Astrocyte of the hippocampus (primary cell): ENCODE data around the gene KRTAP4-5.
A peak's percentile ranks its signal among the peaks of the same experiment; 100 is the strongest.
"Not testable (repeated sequence)": the region's sequence is repeated elsewhere in the genome, so short reads cannot be mapped to it uniquely, and the experiment has no call there.

Experiments used
- DNase-seq: peaks from one replicate; pipeline ENCODE4 v3.0.0; 2011; ENCODE audit warnings: low read depth, low spot score

The KRTAP4-5 gene

DNA sequence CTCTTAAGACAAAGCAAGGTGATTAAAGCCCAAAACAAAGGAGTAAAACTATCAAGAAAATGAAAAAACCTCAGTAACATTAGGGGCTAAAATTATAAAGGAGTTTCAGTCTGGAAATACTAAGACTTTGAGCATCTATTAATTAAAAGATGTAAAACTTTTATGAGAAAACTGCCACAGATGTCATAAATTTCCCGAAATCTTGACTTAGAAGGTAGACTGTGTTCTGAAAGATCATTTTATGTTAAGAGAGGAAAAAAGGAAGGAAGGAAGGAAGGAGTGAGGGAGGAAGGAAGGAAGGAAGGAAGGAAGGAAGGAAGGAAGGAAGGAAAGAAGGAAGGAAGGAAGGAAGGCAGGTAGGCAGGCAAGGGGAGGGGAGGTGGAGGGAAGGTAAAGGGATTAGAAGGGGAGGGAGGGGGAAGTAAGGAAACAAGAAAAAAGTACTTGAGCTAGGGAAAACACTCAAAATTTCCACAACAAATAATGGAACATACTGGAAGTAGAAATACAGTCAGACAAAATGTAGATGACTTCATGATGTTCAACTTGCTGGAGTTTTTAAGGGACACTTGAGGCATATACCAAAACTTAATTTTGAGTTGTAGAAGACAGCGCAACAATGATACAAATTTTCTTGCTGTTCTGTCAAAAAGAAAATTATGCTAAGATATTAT is 2.0 kb downstream of the KRTAP4-5 start:
- DNase-seq = no peak

DNA sequence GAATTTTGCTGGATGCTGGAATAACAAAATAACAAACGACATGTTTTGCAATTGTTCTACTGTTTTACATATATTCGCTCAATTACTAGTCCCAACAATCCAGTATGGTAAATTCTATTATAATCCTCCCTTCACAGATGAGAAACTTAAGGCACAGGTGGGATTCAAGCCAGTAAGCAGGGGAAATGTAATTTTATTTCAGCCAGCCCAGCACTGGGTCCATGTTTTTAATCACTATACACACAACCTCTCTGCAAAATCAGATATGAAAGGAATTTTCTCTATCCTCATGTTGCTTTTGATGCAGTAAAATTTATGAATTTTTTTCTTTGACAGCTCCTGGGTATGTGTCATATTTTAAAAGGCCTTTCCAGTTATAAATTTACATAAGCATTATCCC is 4.4 kb downstream of the KRTAP4-5 start:
- DNase-seq = no peak

GRCh38 chr17:41144846-41145245 is 4.8 kb downstream of the KRTAP4-5 start:
- no peak for DNase-seq

DNA sequence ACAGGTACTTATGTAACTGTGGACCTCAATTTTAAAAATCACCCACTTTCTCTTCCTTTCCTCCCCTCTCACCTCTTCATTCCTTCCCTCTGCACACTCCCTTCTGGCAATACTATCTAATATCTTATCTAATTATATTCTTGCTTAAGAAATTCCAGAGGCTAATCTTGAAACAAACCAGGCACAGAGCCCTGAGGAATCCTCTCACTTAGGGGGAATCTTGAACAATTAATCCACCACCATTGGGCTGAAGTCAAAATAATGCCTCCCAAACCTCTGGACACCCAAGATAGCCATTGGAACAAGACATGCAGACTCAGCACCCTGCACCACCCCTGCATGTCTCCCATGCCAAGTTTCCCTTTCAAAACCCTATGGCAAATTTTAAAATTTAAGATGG is 8.3 kb downstream of the KRTAP4-5 start:
- no peak for DNase-seq

GRCh38 chr17:41140360-41141131 is 9.1 kb downstream of the KRTAP4-5 start, which contains the start of gene KRTAP4-6:
KRTAP4-6 (minus strand) TSS chr17:41140544; CDS start chr17:41140487, 57 bp downstream.
- DNase-seq = peak; percentile 44

DNA sequence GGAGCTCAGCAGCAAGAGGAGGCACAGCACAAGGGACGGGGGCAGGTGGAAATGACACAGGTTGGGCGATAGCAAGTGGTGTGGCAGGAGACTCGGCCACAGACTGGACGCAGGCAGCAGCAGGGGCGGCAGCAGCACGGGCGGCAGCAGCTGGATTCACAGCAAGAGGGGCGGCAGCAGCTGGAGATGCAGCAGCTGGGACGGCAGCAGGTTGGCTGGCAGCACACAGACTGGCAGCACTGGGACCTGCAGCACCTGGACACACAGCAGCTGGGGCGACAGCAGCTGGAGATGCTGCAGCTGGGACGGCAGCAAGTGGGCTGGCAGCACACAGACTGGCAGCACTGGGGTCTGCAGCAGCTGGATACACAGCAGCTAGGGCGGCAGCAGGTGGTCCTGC is 9.8 kb downstream of the KRTAP4-5 start:
- not testable (repeated sequence) for DNase-seq

DNA sequence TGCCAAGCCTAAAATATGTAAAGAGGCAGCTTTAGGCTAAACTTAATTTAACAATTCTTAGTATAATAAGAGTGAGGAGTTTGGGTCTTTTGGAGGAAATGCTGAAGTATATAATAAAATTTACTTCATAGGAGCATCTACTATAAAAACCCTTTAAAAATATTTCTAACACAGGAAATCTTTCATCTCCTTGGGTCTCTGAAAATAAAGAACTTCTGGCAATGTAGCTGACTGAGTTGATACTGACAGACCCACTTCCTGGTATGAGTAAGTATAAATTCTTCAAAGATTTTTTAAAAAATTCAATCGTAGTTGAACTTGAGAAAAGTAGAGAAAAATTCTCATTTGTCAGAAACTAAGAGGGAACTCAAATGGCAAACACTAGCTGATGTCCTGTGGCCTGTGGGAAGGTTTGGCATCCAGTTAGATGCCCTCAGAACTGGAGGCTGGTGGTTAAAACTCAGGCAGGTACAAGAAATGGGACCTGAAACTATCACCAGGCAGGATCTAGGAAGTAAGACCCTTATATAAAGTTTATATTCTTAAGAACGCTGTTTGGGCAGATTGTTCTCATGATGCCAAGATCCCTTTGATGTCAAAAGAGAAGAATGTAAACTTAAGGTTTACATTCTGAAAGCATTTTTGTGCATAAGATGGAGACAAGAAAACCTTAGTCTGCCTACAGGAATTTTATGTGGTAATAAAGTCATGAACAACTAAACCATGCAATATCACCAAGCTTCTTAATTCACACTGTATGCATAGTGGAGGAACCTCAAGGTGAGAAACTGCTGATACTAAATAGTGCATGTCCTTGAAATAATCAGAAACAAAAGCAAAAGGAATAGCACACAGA is 15.5 kb downstream of the KRTAP4-5 start:
- DNase-seq = no peak

GRCh38 chr17:41131979-41132378 is 17.6 kb downstream of the KRTAP4-5 start:
- no peak for DNase-seq

DNA sequence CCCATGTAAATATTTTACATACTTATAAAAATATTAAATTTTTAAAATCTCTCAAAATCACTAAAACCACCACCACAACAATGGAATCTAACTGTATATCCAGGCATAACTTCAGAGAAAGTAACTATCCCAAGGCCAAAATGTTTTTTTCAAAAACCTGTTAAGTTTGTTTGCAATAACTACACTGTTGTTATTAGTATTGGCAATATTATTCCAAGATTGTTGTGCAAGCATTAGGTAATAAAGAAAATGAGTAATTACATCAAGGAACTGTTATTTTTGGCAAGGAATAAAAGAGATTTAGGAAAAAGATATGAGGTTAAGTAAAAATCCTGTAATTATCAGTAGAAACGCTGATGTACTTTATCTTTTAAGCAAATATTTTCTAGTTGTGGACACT is 22.3 kb downstream of the KRTAP4-5 start:
- DNase-seq = no peak

GRCh38 chr17:41126412-41126811 is 23.2 kb downstream of the KRTAP4-5 start:
- no peak for DNase-seq

DNA sequence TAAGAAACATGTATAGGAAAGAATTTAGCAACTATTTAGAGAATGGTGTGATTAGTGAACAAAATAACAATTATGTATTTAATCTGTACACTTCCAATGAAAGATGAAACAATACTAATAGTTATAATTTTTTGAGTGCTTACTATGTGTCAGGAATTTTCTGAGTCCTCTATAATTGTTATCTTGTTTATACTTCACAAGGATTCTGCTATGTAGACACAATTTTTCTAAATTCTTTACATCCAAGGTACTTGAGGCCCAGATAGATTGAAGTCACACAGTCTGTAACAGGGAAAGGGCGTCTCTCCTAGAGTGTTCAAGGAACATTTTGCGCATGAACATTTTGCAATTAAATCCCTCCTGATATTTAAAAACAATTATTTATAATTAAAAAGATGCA is 24.6 kb downstream of the KRTAP4-5 start:
- DNase-seq = no peak

DNA sequence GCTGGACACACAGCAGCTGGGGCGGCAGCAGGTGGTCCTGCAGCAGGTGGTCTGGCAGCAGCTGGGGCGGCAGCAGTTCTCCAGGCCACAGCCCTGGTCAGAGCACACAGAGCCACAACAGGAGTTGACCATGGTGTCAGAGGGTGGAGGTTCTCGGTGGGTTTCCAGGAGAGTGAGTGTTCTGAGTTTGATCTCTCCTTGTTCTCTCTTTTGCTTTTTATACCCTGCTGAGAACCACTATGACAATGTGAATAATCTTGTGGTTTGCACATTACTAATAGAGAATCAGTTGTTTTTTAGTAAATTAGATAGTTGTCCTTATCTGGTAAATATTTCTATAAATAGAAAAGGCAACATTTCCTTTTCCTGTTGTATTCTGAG is 25.6 kb downstream of the KRTAP4-5 start, which contains the start of gene KRTAP4-12:
Gene KRTAP4-12 (minus strand): TSS at position 192 of the 381 bp plus-strand sequence. CDS start 60 bp downstream, at position 132.
- DNase-seq = not testable (repeated sequence)

GRCh38 chr17:41123292-41123990 is 26.2 kb downstream of the KRTAP4-5 start:
- DNase-seq = not testable (repeated sequence)

DNA sequence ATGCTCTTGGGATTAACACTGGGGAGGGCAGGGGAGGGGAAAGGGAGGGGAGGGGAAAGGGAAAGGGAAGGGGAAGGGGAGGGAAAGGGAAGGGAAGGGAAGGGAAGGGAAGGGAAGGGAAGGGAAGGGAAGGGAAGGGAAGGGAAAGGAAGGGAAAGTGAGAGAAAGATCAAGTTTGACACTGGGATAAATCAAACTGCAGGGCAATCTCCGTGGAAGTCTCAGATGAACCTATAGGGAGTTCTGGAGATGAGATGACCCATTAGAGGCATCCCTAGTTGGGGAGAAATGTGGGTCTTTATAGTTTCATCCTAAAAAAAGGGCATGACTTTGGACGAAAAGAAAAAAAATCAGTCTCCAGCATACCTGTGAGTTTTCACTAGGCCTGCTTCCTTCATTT is 27.9 kb downstream of the KRTAP4-5 start:
- no peak for DNase-seq

GRCh38 chr17:41119696-41120690 is 29.6 kb downstream of the KRTAP4-5 start:
- DNase-seq = not testable (repeated sequence)

DNA sequence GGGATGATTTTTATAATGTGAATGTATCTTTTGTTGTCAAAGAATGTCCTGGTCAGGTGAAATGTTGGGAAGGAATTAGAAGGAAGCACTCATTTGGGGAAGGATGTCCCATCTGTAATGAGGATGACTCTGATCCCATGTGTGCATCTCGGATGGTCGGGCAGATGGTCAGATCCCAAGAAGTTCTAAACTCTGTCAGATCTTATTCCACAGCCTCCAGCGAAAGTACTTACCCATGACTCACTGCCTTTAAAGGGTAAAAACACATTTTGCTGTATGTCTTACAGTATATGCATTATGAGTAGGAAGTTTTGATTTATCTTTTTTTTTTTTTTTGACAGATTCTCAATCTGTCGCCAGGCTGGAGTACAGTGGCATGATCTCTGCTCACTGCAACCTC is 30.9 kb downstream of the KRTAP4-5 start:
- no peak for DNase-seq

GRCh38 chr17:41117846-41118386 is 31.7 kb downstream of the KRTAP4-5 start, which contains the start of gene KRTAP4-11:
KRTAP4-11 (minus strand) TSS chr17:41118373; CDS start chr17:41118315, 58 bp downstream.
- not testable (repeated sequence) for DNase-seq

- no peak for DNase-seq
These were observed 33.3 kb downstream of the KRTAP4-5 start for GRCh38 chr17:41116297-41116696.

DNA sequence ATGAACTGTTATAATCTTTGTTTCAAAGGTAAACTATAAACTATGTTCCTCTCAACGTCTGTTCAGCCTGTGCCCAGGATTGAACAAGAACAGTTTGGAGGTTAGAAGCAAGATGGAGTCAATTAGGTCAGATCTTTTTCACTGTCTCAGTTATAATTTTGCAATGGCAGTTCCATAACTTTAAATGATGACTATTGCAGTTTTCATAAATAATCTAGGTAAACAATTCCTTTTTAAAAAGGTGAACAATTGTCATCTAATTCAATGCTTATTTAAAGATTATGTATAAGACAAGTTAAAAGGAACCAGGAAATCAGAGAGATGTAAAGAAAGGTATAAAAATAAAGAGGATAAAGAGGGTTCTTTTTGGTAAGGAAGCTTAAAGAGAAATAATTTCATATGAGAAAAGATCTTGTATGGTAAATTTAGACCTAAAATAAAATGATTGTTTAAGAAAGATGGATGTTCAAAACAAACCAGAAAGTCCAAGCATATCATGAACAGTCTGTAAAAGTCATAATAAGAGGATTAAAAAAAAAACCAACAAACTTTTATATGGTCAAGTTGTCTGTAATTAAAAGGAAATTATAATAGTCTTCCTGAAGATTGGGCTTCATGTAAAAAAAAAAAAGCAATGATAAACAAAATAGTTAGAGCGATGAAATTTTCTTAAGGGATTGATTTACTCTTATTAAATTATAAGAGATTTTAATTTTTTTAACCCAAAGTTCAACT is 38.3 kb downstream of the KRTAP4-5 start:
- no peak for DNase-seq
